Measurements from ENCODE around the gene BATF2. TPM values are rescaled to one million over a fixed set of nuclear protein-coding genes. Genes with fewer than 3 reads are reported as not detected.

The BATF2 gene
- total and polyA plus RNA-seq, 10 of the 15 experiments (the other 5 are each of a cell fraction or from before 2014, with no cell fraction given): 0.18 to 1.1 (median 0.38) TPM; not detected in 1

GRCh38 chr11:65016705-65017104, 19.9 kb upstream of the BATF2 start:
- SMC1A ChIA-PET (ENCODE audit: uncharacterized antibody, unreplicated experiment): interaction anchor here (1.2 kb wide), 1 partner anchor 93 kb away, joined by 3 read pairs; no protein-coding TSS in a partner anchor
- ATAC-seq (no peak), FAIRE-seq (no peak), DNase-seq (ENCODE audit: low read depth, low spot score) (no peak)
- Histone ChIP-seq H4K20me1 (ENCODE audit: control insufficient read depth, insufficient read depth) (no peaks in the 10 kb centered on the region), H3K4me3 (no peak overlapping the region), H3K27ac (ENCODE audit: control insufficient read depth, insufficient read depth) (no peak overlapping the region), H3K4me1 (ENCODE audit: control insufficient read depth, insufficient read depth, low read length) (peaks cover 17% of the 10 kb centered on the region), H2AFZ (ENCODE audit: control insufficient read depth, low read depth, low read length) (no peak overlapping the region), H3K4me2 (ENCODE audit: control insufficient read depth, insufficient read depth) (no peak overlapping the region), H3K79me2 (ENCODE audit: control insufficient read depth, insufficient read depth, low read length) (no peaks in the 10 kb centered on the region; the same call in none of the 2 replicates), H3K27me3 (replicated peaks in 1 of 2; ENCODE audit: control insufficient read depth in 2 of 2, insufficient read depth in 2 of 2, low read length in 1 of 2) (no peaks in the 10 kb centered on the region), H3K9me3 (replicated peaks; ENCODE audit: control insufficient read depth, insufficient read depth, low read length) (no peaks in the 10 kb centered on the region), H3K9ac (ENCODE audit: control insufficient read depth, insufficient read depth, low read length) (no peak overlapping the region), H3K36me3 (ENCODE audit: control insufficient read depth in 2 of 2, insufficient read depth in 2 of 2, low read length in 1 of 2) (peaks cover 0 to 5% of the 10 kb centered on the region in 2 experiments; a peak in 2 of 4 replicates)
- intact Hi-C loops (cut with micrococcal nuclease; ENCODE audit: unreplicated experiment): loop anchor here (10.0 kb wide), 1 partner anchor 238 kb away; no protein-coding TSS in a partner anchor
- in situ Hi-C loops (cut with MboI): no loop called here
- WGBS (ENCODE audit: insufficient coverage, insufficient replicate concordance, low lambda C conversion rate, missing lambda C conversion rate): 100% methylated on average over 4 of the region's 4 CpGs
- CTCF ChIA-PET: interaction anchor here (1.3 kb wide), 1 partner anchor 10 kb away, joined by 4 read pairs; no protein-coding TSS in a partner anchor
- RAD21 ChIA-PET (ENCODE audit: unreplicated experiment): no interaction called here
- TF ChIP-seq ZBTB40 (IDR thresholded peaks at IDR 0.05; ENCODE audit: borderline replicate concordance) (no peak), CTCF (IDR thresholded peaks at IDR 0.05 in 2 of 3, conservative IDR thresholded peaks at IDR 0.05 in 1 of 3; ENCODE audit: control insufficient read depth in 2 of 3, extremely low read depth in 1 of 3, insufficient read depth in 1 of 3, low read depth in 3 of 3, low read length in 3 of 3) (peak in 2 of 3 experiments; percentile 4 to 22; a peak in 1 of 6 replicates)
- BruUV-seq (replicated peaks): TSS peak; percentile 52
- POLR2A ChIA-PET: no interaction called here
